Fibroblast of skin of left biceps (primary cell): Measurements from ENCODE around the gene NEK2.
A peak's percentile ranks its signal among the peaks of the same experiment; 100 is the strongest.
"Not testable (repeated sequence)": the region's sequence is repeated elsewhere in the genome, so short reads cannot be mapped to it uniquely, and the experiment has no call there.

Source experiments
- DNase-seq, 2 experiments: peaks; one replicate each; pipeline ENCODE4 v3.0.0-alpha.2; 2013; ENCODE audit warnings: low read depth in 2 of 2

NEK2 gene

DNA sequence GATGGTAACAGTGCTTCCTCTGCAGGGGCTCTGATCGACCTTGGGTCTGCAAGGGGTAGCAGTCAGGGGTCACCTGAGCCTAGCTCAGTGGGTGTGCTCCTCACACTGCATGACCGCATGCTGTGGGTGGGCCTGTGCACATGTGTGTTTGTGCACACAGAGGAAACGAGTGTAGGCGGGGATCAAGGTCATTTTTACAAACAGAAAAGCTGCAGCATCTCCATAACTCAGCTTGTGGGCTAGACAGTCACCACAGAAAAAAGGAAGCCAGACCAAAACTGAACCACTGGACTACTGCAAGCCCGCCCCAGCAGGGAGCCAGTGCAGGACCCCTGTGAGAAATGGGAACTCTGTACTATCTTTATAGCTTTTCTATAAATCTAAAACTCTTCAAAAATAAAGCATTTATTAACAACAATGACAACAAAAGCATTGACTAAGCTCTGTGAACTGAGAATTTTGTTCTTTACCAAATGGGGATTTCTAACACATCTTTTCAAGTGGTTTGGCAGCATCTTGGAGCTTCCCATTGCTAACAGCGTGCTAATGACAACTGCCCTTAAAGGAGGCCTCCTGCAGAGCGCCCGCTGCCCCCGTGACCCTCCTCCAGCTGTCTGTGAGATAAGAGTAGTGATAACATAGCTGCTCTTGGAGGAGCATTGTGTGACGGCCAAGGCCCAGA is 19.9 kb upstream of the NEK2 start:
- DNase-seq: no peak

DNA sequence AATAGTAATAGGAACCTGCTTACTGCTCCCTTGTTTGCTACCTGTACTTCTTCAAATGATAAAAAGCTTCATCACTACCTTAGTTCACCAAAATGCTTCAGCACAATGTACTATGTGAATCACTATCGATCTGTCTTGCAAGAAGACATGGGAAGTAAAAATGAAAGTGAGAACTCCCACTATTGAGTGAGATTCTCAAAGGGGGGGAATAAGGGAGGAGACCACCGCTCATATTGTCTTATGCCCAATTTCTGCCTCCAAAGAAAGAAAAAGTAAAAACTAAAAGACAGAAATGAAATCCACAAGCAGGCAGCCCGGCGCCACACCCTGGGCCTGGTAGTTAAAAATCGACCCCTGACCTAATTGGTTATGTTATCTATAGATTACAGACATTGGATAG is 18.5 kb upstream of the NEK2 start:
- DNase-seq: not testable (repeated sequence)

DNA sequence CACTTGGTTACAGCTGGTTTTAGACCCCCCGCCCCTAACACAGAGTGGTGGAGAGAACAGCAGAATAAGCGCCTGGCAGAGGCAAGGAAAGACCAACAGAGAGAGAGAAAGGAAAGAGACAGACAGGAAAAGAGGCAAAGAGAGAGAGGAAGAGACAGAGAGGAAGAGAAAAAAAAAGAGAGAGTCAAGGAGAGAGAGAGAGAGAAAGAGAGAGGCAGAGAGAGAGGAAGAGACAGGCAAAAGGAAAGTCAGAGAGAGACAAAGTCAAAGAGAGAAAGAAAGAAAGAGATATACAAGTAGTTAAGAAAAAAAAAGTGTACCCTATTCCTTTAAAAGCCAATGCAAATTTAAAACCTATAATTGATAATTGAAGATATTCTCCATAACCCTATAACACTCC is 13.0 kb upstream of the NEK2 start:
- DNase-seq: no peak

DNA sequence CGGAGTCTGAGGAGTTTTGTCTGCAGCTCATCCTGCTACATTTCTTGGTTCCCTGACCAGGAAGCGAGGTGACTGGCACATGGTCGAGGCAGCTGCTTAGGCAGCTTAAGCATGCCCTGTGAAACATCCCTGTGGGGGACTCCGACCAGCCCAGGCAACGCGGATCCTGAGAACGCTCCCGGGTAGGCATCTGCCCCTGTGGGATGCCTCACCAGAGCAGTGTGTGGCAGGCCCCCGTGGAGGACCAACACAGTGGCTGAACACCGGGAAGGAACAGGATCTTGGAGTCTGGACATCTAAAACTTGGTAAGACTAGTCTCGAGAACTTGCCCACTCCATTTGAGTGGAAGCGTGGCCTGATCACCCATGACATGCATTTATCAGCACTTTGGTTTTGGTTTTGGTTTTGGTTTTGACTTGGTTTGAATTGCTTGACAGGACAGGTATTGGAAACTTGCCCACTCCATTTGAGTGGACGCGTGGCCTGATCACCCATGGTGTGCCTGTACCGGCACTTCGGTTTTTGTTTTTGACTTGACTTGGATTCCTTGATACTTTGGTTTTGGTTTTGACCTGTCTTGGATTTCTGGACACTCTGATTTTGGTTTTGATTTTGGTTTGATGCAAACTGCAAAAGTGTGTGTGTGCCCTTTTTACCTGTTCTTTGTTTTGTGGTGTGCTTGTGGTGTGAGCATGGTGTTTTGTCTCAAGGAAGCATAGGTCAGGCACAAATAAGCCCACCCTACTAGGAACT is 12.2 kb upstream of the NEK2 start:
- DNase-seq: no peak

DNA sequence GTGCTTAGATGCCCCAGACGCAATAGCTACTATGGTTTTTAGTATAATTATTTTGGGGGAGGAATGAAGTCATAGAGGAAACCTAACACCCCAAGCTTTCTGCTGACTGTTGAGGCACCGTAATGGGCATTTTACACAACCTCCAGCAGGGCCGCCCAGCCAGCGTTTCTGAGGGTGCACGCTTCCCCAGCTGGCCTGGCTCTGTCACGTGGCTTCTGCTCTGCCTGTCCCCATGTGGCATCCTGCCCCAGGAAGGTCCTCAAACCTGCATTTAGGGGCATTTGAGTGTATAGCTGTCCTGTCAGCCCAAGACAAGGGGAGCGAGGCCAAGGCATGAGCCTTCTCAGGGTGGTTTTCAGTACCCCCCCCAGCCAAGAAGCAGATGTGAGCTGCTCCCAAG is 10.4 kb upstream of the NEK2 start:
- DNase-seq: no peak

DNA sequence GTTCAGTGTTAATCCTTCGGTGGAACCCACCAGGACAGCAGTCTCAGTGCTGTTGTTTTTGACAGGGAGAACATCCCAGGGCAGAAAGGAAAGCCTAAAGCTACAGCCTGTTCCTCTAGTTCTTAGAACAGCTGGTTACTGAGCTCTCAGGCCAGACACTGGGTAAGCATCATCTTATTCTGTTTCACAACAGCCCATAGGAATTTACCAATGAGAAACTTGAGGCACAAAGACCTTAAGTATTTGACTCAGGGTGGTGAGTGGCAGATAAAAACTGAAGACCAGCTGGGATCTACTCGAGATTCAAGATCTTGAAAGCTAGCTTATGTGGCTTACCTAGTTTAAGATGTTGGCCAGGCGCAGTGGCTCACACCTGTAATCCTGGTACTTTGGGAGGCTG is 9.4 kb upstream of the NEK2 start:
- no peak for DNase-seq

DNA sequence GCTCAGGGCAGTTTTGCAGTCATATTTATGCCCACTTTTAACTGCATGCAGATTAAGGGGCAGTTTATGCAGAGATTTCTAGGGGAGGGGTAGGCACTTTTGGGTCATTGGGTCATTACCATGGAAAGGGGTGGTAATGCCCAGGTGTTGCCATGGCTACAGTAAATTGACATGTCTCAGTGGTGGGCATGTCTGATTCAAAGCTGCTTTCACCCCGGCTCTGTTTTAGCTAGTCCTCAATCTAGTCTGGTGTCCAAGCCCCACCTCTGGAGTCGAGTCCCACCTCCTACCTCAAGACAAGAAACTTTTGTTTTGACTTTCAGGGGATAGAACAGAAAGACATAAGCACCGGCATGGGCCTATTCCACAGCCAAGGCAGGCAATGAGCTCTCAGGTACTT is 8.9 kb upstream of the NEK2 start:
- no peak for DNase-seq

DNA sequence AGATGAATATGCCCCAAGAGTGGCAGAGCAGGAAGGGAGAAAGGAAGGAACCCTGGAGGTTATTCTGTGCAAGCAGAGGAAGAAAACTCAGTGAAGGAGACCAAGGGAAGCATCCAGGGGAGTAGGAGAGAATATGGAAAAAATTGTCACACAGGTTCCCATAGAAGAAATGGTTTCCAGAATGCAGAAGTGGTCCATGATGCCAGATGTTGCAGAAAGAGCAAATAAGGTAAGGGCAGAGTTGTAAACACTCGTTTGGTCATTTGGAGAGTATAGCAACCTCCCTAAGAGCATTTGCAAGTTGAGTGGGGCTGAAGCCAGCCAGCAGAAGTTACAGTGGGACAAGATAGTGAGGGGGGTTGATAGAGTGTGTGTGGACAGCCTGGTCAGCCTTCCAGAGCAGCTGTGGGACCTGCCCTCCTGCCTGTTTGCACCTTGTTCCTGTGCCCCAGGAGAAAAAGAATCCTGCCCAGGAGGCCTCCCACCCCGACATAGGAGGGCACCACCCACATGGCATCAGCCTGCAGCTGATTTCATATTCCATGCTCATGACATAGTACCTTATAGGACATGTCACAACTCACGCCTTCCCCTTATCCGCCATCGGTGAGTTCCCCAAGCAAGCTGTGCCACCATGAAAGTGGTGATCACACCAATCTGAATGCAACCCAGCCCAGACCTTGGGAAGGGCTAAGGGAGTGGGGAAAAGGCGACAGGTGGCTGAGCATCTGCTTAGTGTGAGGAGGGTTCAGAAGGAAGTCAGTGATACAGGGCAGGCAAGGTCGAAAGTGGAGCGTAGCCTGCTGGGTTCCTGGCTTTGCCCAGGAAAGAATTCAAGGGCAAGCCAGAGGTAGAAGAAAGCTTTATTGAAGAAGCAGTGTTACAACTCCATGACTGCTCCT is 8.2 kb upstream of the NEK2 start:
- no peak for DNase-seq

DNA sequence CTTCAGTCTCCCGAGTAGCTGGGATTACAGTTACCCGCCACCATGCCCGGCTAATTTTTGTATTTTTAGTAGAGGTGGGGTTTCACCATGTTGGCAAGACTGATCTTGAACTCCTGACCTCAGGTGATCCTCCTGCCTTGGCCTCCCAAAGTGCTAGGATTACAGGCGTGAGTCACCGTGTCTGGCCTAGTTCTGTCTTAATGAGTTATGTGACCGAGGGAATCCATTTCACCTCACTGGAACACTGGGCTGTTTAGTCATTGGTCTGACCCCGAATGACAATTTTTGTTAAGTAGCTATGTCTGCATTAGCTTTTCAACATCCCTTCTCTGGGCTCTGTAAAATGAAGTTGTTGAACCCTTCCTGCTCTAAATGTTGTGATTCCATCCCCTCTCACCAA is 6.8 kb upstream of the NEK2 start:
- not testable (repeated sequence) for DNase-seq

DNA sequence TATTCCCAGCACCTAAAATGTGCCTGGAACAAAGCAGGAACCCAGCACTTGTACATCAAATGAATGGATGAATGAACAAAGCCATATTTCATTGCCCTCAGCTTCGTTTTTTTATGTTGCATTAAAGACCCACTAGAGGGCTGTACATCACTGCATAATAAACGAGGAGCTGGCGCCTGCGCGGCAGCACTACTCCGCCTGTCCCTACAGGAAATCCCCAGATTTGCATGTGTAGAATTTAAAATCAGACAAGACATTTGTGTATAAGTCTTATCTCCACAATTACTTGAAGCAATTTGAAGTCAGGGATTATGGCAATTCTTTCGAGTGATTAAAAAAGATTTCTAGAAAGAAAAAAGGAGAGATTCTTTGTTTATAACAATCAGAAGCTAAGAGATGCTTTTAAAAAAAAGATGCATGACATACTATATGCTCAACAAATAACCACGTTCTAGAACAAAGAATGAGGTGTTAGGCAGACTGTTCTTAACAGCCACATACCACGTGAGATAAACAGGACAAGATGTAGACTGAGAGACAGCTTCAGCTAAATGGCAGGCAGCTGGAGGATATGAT is 5.4 kb upstream of the NEK2 start:
- DNase-seq: peak; percentile 55

DNA sequence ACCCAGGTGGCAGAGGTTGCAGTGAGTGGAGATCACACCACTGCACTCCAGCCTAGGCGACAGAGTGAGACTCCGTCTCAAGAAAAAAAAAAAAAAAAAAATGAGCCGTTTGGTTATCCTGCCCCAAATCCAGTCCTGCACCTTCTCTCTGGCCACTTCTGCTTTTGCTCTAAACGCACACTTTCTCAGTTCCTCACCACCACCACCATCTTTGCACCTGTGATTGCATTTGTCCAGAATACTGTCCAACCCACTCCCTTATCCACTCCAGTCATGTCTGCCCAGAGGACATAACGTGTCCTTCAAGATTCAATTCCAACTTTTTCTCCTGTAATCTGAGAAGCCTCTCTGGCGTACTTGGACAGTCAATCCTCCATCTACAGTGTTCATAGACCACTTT is 2.2 kb upstream of the NEK2 start:
- no peak for DNase-seq

DNA sequence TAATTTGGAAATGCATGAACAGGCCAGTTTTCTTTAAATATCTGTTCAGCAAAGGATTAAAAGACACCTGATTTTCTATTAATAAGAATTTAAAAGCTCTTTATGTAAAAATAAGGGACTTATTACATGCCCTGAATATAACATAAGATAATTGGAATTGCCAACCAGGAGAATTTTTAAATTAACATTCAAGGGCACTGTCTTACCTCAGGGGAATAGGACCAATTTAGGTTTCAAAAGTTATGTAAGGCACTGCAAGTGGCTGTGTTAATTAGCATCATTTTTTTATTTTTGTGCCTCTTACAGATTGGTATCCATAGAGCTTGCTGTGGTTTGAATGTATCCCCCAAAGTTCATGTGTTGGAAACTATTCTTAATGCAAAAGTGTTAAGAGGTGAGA is 1.3 kb upstream of the NEK2 start:
- no peak for DNase-seq

DNA sequence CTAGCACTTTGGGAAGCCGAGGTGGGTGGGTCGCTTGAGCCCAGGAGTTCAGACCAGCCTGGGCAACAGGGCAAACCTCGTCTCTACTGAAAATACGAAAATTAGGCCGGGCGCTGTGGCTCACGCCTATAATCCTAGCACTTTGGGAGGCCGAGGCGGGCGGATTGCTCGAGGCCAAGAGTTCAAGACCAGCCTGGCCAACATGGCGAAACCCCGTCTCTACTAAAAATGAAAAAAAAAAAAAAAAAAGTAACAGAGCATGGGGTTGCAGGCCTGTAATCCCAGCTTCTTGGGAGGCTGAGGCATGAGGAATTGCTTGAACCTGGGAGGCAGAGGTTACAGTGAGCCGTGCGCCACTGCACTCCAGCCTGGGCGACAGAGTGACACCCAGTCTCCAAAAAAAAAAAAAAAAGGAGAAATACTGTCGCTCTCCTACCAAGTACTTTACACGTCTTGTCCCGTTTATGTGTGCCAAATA is 724 bp upstream of the NEK2 start:
- no peak for DNase-seq

DNA sequence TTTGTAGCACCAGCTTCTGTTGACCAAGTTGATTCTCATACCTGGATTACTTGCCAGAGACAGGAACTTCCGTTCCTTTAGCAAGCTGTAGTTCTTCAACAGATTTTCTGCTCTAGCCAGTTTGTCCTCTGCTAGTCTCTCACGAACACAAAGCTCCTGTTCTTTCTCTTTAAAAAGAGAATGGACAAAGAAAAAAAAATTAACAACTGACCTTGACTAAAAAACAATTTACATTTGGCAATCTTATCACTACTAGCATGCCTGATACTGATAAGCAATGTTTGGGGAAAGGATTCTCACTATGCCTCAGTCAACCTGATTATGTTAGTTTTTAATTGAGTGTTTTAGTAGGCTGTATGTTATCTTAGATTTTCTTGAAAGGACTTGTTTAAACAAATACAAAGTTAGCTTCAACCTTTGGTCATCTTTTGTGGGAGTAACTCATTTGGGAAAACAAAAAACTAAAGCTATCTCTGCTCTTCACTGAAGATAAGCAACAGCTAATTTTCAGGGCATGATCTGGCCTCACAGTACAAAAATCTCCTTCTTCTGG is 8.3 kb downstream of the NEK2 start:
- DNase-seq: no peak

DNA sequence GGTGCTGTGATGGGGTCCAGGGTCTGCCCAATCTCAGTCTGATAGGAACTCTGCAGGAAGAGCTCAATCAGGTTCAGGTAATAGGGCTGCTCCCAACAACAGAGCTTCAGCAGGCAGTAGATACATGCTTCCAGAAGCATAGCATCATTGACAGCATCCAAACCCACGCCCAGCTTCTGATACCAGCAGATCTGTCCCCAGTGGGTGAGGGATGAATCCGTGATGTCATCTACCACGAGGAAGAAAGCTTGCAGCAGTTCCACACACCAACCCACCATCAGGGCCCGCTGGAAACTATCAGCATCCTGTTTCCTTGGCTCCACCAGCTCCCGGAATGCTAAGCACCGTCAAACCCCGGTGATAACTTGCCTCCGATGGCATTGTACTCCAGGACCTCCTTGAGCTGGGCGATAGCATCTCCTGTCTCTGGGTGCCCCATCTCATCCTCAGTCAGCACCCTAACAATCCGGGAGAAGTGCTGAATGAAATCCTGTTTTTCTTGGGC is 14.7 kb downstream of the NEK2 start:
- no peak for DNase-seq

DNA sequence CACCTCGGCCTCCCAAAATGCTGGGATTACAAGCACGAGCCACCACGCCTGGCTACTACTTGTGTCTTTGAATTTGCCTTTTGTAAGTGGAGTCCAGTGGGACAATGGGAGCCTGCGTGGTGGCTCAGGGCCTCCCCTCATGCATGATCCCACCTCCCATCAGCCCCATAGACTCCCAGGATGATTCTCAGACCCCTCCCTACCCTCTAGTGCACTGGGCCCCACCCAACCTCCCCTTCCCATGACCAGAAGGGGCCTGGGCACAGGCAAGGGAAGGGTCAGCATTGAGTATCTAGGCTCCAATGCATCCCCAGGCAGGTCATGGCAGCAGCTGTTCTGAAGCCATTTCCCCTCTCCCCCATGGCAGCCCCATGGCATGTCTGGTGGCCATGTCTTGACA is 18.7 kb downstream of the NEK2 start:
- no peak for DNase-seq

DNA sequence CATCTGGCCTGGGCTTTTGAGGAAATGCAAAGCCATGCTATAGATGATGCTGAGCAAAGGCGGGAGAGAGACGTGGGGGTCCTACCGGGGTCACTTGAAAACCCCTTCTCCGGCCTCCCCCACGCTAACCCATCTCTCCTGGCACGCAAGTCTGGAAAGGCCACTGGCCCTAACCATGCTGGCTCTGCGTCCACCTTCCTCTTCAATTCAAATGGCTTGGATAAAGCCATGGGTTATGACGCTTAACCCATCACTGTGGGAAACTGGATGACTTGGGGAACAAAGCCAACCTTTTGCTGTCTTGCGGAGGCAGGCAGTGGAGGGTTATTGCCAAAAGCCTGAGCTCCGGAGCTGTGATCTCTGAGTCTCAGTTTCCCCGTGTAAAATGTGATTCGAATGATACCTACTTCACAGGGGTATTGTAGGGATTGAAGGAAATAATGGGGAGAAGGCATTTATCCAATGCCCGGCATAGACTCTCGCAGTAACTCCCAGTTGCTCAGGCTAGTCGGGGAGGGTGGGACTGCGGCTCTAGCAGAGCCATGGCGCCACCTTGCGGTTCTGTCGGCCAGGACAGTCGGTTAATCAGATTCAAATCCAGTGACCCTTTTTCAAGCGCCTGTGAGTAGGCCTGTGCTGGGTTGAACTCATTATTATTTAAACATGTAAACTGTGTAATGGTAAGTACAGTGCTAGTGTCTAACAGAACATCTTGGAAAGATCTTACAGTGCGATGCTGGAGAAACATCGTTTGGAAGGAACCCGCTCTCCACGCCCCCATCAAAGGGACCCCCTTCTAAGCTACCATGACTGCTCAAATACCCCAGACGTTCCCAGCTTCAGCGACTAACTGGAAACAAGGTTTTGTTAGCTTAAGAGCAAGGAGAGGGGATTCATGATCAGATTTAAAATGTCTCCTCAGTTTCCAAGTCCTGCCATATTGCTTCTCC is 20.3 kb downstream of the NEK2 start:
- peak; percentile 47 to 53 for DNase-seq

DNA sequence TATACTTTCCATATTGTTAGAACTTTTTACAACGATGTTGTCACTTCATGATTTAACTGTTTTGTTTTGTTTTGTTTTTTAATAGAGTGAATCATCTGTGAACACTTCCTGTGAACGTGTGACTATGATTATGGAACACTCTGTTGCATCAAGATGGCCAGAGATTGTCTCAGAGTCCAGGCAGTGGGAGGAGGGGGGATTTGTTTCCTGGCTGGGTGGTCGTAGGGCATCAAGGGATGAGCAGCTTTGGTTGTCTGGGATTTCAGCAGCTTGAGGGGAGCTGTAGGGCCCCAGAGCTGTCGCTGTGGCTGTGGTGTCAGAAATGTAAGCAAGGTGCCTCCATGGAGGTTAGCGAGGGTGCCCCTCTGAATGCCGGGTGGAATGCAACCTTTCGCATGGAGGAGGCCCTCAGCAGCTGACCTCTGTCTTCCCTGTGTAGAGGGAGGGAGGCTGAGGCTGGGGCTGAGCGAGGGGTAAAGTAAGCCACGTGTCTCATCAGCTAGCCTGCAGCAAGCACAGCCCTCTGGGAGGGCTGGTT is 21.4 kb downstream of the NEK2 start:
- no peak for DNase-seq

DNA sequence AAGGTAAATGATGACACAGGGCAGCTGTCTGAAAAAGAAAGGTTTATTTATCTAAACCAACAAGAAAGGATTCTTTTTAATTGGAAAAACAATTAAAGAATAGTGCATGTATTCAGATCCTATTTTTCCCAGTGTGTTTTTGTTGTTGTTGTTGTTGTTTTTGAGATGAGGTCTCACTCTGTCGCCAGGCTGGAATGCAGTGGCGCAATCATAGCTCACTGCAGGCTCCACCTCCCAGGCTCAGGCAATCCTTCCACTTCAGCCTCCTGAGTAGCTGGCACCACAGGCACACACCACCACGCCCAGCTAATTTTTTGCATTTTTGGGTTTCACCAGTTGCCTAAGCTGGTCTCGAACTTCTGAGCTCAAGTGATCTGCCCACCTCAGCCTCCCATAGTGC is 22.1 kb downstream of the NEK2 start:
- no peak for DNase-seq

DNA sequence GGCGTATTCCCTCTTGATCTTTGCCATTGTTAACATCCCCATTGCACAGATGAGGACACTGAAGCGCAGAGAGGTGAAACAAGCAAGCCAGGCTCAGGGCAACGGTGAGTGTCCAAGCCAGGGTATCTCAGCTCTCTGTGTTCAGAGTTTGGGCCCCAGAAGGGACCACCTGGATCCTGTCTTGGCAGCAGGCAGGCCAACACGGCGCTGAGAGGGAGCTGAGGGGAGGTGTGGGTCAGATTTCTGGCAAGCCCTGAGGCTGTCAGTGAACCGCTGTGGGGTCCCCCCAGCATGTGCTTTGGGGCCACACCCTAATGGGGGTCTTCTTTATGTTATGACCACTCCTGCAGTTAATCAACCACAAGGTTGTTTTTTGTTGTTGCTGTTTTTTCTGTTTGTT is 23.1 kb downstream of the NEK2 start:
- DNase-seq: no peak
